ENCODE data around the gene SRCIN1.

DNA sequence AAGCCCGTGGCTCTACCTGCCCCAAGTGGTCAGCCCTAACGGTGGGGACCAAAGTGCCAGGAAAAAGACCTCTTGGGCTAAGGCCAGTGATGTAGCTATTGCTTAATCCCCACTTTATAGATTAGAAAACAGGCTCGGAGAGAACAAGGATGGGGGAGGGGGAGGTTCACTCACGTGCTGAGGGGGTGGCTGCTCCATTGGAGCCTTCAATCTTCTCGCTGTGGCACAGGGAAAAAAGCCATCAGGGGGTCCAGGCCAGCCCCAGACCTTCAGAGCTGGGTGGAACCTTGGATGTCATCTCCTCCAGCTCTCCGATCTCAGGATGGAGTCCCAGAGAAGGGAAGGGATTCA, 45.9 kb downstream of the SRCIN1 start:
- TF ChIP-seq, protein P1, sequence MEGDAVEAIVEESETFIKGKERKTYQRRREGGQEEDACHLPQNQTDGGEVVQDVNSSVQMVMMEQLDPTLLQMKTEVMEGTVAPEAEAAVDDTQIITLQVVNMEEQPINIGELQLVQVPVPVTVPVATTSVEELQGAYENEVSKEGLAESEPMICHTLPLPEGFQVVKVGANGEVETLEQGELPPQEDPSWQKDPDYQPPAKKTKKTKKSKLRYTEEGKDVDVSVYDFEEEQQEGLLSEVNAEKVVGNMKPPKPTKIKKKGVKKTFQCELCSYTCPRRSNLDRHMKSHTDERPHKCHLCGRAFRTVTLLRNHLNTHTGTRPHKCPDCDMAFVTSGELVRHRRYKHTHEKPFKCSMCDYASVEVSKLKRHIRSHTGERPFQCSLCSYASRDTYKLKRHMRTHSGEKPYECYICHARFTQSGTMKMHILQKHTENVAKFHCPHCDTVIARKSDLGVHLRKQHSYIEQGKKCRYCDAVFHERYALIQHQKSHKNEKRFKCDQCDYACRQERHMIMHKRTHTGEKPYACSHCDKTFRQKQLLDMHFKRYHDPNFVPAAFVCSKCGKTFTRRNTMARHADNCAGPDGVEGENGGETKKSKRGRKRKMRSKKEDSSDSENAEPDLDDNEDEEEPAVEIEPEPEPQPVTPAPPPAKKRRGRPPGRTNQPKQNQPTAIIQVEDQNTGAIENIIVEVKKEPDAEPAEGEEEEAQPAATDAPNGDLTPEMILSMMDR (IDR thresholded peaks at IDR 0.05; ENCODE audit: low read depth, low read length, missing input control) = no peak
- TF ChIP-seq RAD21 (IDR thresholded peaks at IDR 0.05) (no peak), GABPA (IDR thresholded peaks at IDR 0.05 in 1 of 2, conservative IDR thresholded peaks at IDR 0.05 in 1 of 2) (no peak), RXRA (IDR thresholded peaks at IDR 0.05) (peak in 1 of 2 donors; percentile 57)
- TF ChIP-seq, protein P2, sequence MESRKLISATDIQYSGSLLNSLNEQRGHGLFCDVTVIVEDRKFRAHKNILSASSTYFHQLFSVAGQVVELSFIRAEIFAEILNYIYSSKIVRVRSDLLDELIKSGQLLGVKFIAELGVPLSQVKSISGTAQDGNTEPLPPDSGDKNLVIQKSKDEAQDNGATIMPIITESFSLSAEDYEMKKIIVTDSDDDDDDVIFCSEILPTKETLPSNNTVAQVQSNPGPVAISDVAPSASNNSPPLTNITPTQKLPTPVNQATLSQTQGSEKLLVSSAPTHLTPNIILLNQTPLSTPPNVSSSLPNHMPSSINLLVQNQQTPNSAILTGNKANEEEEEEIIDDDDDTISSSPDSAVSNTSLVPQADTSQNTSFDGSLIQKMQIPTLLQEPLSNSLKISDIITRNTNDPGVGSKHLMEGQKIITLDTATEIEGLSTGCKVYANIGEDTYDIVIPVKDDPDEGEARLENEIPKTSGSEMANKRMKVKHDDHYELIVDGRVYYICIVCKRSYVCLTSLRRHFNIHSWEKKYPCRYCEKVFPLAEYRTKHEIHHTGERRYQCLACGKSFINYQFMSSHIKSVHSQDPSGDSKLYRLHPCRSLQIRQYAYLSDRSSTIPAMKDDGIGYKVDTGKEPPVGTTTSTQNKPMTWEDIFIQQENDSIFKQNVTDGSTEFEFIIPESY (IDR thresholded peaks at IDR 0.05) = no peak
- TF ChIP-seq, protein P3, sequence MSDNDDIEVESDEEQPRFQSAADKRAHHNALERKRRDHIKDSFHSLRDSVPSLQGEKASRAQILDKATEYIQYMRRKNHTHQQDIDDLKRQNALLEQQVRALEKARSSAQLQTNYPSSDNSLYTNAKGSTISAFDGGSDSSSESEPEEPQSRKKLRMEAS (IDR thresholded peaks at IDR 0.05) = no peak
